ENCODE measurements around the gene PREPL.

Gene PREPL

GRCh38 chr2:44360749-44361329 is 455 bp downstream of the PREPL start:
- peak overlapping the region; percentile 97 for H3K27ac ChIP-seq

GRCh38 chr2:44358503-44358902 is 2.8 kb downstream of the PREPL start:
- TF ChIP-seq CTCF (conservative IDR thresholded peaks at IDR 0.05) = no peak

More at GRCh38 chr2:44360749-44361329, 455 bp downstream of the PREPL start:
- no peak for TF ChIP-seq CTCF (conservative IDR thresholded peaks at IDR 0.05)

GRCh38 chr2:44354761-44355160 is 6.5 kb downstream of the PREPL start:
- TF ChIP-seq CTCF (conservative IDR thresholded peaks at IDR 0.05) = no peak

More at GRCh38 chr2:44358503-44358902, 2.8 kb downstream of the PREPL start:
- no peak overlapping the region for H3K27ac ChIP-seq

GRCh38 chr2:44352510-44352909 is 8.8 kb downstream of the PREPL start:
- TF ChIP-seq CTCF (conservative IDR thresholded peaks at IDR 0.05) = no peak
- H3K27ac ChIP-seq = no peak overlapping the region

More at GRCh38 chr2:44354761-44355160, 6.5 kb downstream of the PREPL start:
- H3K27ac ChIP-seq = no peak overlapping the region

GRCh38 chr2:44351676-44352075 is 9.6 kb downstream of the PREPL start:
- no peak for TF ChIP-seq CTCF (conservative IDR thresholded peaks at IDR 0.05)
- H3K27ac ChIP-seq = no peak overlapping the region

GRCh38 chr2:44351088-44351487 is 10.2 kb downstream of the PREPL start:
- H3K27ac ChIP-seq = no peak overlapping the region
- TF ChIP-seq CTCF (conservative IDR thresholded peaks at IDR 0.05) = no peak

GRCh38 chr2:44349506-44349905 is 11.8 kb downstream of the PREPL start:
- H3K27ac ChIP-seq = no peak overlapping the region

More at GRCh38 chr2:44349506-44349905, 11.8 kb downstream of the PREPL start:
- no peak for TF ChIP-seq CTCF (conservative IDR thresholded peaks at IDR 0.05)

All from VCaP (cell line).